ENCODE measurements around the gene CHST11. TPM values are rescaled to one million over a fixed set of nuclear protein-coding genes. Genes with fewer than 3 reads are reported as not detected.

Gene CHST11
- total and polyA plus RNA-seq, 9 of the 15 experiments (the other 6 are each of a cell fraction or from before 2014, with no cell fraction given): 2.3 to 38.7 (median 15.0) TPM

- no peak for DNase-seq (ENCODE audit: extremely low read depth in 1 of 4, low spot score in 3 of 4)
- H3K9me3 ChIP-seq (replicated peaks; ENCODE audit: control insufficient read depth, insufficient read depth, low read depth, low read length): no peaks in the 10 kb centered on the region; the same call in 1 of the 2 replicates
- H4K20me1 ChIP-seq (replicated peaks; ENCODE audit: control insufficient read depth, insufficient read depth, low read length): peaks cover 3% of the 10 kb centered on the region
- no peak overlapping the region for H3K4me3 ChIP-seq
- H3K4me1 ChIP-seq (replicated peaks in 1 of 2; ENCODE audit: control insufficient read depth in 2 of 2, insufficient read depth in 2 of 2, low read length in 2 of 2): no peaks in the 10 kb centered on the region
- H3K27me3 ChIP-seq (ENCODE audit: control insufficient read depth in 2 of 2, insufficient read depth in 2 of 2, low read length in 2 of 2): no peaks in the 10 kb centered on the region
- TF ChIP-seq EZH2 (IDR thresholded peaks at IDR 0.05; ENCODE audit: borderline replicate concordance, low read depth, low read length) (no peak), ILK (tag; IDR thresholded peaks at IDR 0.05; ENCODE audit: borderline replicate concordance, low read depth) (no peak), SRSF7 (optimal IDR thresholded peaks at IDR 0.05; ENCODE audit: low read depth, low read length) (no peak)
- TF ChIP-seq, protein P1, sequence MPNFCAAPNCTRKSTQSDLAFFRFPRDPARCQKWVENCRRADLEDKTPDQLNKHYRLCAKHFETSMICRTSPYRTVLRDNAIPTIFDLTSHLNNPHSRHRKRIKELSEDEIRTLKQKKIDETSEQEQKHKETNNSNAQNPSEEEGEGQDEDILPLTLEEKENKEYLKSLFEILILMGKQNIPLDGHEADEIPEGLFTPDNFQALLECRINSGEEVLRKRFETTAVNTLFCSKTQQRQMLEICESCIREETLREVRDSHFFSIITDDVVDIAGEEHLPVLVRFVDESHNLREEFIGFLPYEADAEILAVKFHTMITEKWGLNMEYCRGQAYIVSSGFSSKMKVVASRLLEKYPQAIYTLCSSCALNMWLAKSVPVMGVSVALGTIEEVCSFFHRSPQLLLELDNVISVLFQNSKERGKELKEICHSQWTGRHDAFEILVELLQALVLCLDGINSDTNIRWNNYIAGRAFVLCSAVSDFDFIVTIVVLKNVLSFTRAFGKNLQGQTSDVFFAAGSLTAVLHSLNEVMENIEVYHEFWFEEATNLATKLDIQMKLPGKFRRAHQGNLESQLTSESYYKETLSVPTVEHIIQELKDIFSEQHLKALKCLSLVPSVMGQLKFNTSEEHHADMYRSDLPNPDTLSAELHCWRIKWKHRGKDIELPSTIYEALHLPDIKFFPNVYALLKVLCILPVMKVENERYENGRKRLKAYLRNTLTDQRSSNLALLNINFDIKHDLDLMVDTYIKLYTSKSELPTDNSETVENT (CRISPR knock-in tag; IDR thresholded peaks at IDR 0.05): no peak
- ChIA-PET CTCF (ENCODE audit: low intra/inter-chr PET ratio) (no interaction called here), POLR2A (interaction anchor here (0.6 to 1.1 kb wide), 3 partner anchors 10 to 377 kb away, joined by 3 read pairs; no protein-coding TSS in a partner anchor)
- H2AFZ ChIP-seq (ENCODE audit: low read depth, low read length): no peak overlapping the region
- H3K9me1 ChIP-seq (ENCODE audit: control insufficient read depth, insufficient read depth, low read length): no peaks in the 10 kb centered on the region
- 79% methylated on average over 12 of the region's 12 CpGs for WGBS (ENCODE audit: insufficient coverage, low coverage, missing lambda C conversion rate)
- intact Hi-C loops (cut with micrococcal nuclease): no loop called here
- H3K36me3 ChIP-seq (ENCODE audit: control insufficient read depth, insufficient read depth, low read length): no peaks in the 10 kb centered on the region
- FAIRE-seq: no peak
- BruUV-seq (replicated peaks): no TSS peak
- H3K27ac ChIP-seq (ENCODE audit: extremely low read depth, low read depth, low read length): no peak overlapping the region
- in situ Hi-C loops (cut with MboI): no loop called here
- no peak overlapping the region for H3K4me2 ChIP-seq (ENCODE audit: insufficient read depth, low read length)
- no peak overlapping the region for H3K9ac ChIP-seq (ENCODE audit: insufficient read depth in 1 of 2, low read depth in 2 of 2, low read length in 2 of 2)
- H3K79me2 ChIP-seq (ENCODE audit: control insufficient read depth, insufficient read depth, low read length): 0 out of 3 replicates have a peak, but pooled peaks cover 2% of the 10 kb centered on the region
- ATAC-seq: no peak
Measured at GRCh38 chr12:104695453-104696148, 238.9 kb downstream of the CHST11 start.
